Rectal smooth muscle tissue (tissue), 1 donor: Measurements from ENCODE around the gene CAMK1D.

Experiments
- H3K27ac ChIP-seq: one replicate; pipeline ENCODE4 v1.7.0; 2013; ENCODE audit warnings: low read depth, low read length, inconsistent platforms
- H3K27me3 ChIP-seq: one replicate; pipeline ENCODE4 v1.7.0; 2013; ENCODE audit warnings: low read length; ENCODE audit not compliant: control insufficient read depth, insufficient read depth
- H3K36me3 ChIP-seq: one replicate; pipeline ENCODE4 v1.7.0; 2013; ENCODE audit warnings: low read length; ENCODE audit not compliant: control insufficient read depth, insufficient read depth
- H3K4me1 ChIP-seq: one replicate; pipeline ENCODE4 v1.7.0; 2013; ENCODE audit warnings: low read length; ENCODE audit not compliant: control insufficient read depth, insufficient read depth
- H3K4me3 ChIP-seq: one replicate; pipeline ENCODE4 v1.7.0; 2013; ENCODE audit warnings: low read length
- H3K9ac ChIP-seq: one replicate; pipeline ENCODE4 v1.7.0; 2013; ENCODE audit warnings: low read length

Gene CAMK1D

GRCh38 chr10:12502526-12503274 lies 153.4 kb downstream of the CAMK1D start:
- Histone ChIP-seq H3K36me3 (no peaks in the 10 kb centered on the region), H3K27ac (no peak overlapping the region), H3K9ac (no peak overlapping the region), H3K4me1 (peaks cover 5% of the 10 kb centered on the region), H3K27me3 (no peaks in the 10 kb centered on the region), H3K4me3 (no peak overlapping the region)

- Histone ChIP-seq H3K4me3 (no peak overlapping the region), H3K9ac (no peak overlapping the region), H3K36me3 (no peaks in the 10 kb centered on the region), H3K27ac (no peak overlapping the region), H3K27me3 (no peaks in the 10 kb centered on the region), H3K4me1 (peaks cover 5% of the 10 kb centered on the region)
These were observed 154.0 kb downstream of the CAMK1D start for GRCh38 chr10:12503311-12503710.

- Histone ChIP-seq H3K9ac (no peak overlapping the region), H3K4me3 (no peak overlapping the region), H3K4me1 (peaks cover 5% of the 10 kb centered on the region), H3K27ac (no peak overlapping the region), H3K36me3 (no peaks in the 10 kb centered on the region), H3K27me3 (no peaks in the 10 kb centered on the region)
These were observed 154.8 kb downstream of the CAMK1D start for GRCh38 chr10:12504176-12504575.

- Histone ChIP-seq H3K4me1 (peaks cover 2% of the 10 kb centered on the region), H3K4me3 (no peak overlapping the region), H3K36me3 (no peaks in the 10 kb centered on the region), H3K9ac (no peak overlapping the region), H3K27ac (no peak overlapping the region), H3K27me3 (no peaks in the 10 kb centered on the region)
These were observed 155.3 kb downstream of the CAMK1D start for GRCh38 chr10:12504628-12505027.

GRCh38 chr10:12505683-12506082 lies 156.3 kb downstream of the CAMK1D start:
- Histone ChIP-seq H3K27me3 (no peaks in the 10 kb centered on the region), H3K4me3 (no peak overlapping the region), H3K27ac (no peak overlapping the region), H3K4me1 (no peaks in the 10 kb centered on the region), H3K36me3 (no peaks in the 10 kb centered on the region), H3K9ac (no peak overlapping the region)

- no peaks in the 10 kb centered on the region for H3K4me1 ChIP-seq
- no peaks in the 10 kb centered on the region for H3K27me3 ChIP-seq
- no peak overlapping the region for H3K27ac ChIP-seq
- H3K4me3 ChIP-seq, result no peak overlapping the region
- no peak overlapping the region for H3K9ac ChIP-seq
- no peaks in the 10 kb centered on the region for H3K36me3 ChIP-seq
These were observed 158.0 kb downstream of the CAMK1D start for GRCh38 chr10:12507165-12507850.

GRCh38 chr10:12508165-12508564 lies 158.8 kb downstream of the CAMK1D start:
- Histone ChIP-seq H3K9ac (no peak overlapping the region), H3K36me3 (no peaks in the 10 kb centered on the region), H3K4me3 (no peak overlapping the region), H3K4me1 (no peaks in the 10 kb centered on the region), H3K27me3 (no peaks in the 10 kb centered on the region), H3K27ac (no peak overlapping the region)

GRCh38 chr10:12509016-12509793 lies 159.9 kb downstream of the CAMK1D start:
- Histone ChIP-seq H3K4me3 (no peak overlapping the region), H3K27ac (no peak overlapping the region), H3K27me3 (no peaks in the 10 kb centered on the region)

GRCh38 chr10:12509794-12510100 lies 160.4 kb downstream of the CAMK1D start:
- H3K9ac ChIP-seq, result no peak overlapping the region
- no peak overlapping the region for H3K27ac ChIP-seq
- no peaks in the 10 kb centered on the region for H3K27me3 ChIP-seq
- no peaks in the 10 kb centered on the region for H3K36me3 ChIP-seq
- no peak overlapping the region for H3K4me3 ChIP-seq
- no peaks in the 10 kb centered on the region for H3K4me1 ChIP-seq

More at GRCh38 chr10:12509016-12509793, 159.9 kb downstream of the CAMK1D start:
- H3K4me1 ChIP-seq, result no peaks in the 10 kb centered on the region
- no peaks in the 10 kb centered on the region for H3K36me3 ChIP-seq
- H3K9ac ChIP-seq, result no peak overlapping the region

GRCh38 chr10:12510501-12510941 lies 161.2 kb downstream of the CAMK1D start:
- no peak overlapping the region for H3K4me3 ChIP-seq

GRCh38 chr10:12510984-12511383 lies 161.6 kb downstream of the CAMK1D start:
- H3K9ac ChIP-seq, result no peak overlapping the region
- no peaks in the 10 kb centered on the region for H3K36me3 ChIP-seq
- no peak overlapping the region for H3K27ac ChIP-seq
- no peak overlapping the region for H3K4me3 ChIP-seq
- no peaks in the 10 kb centered on the region for H3K27me3 ChIP-seq
- no peaks in the 10 kb centered on the region for H3K4me1 ChIP-seq

More at GRCh38 chr10:12510501-12510941, 161.2 kb downstream of the CAMK1D start:
- no peak overlapping the region for H3K9ac ChIP-seq
- no peaks in the 10 kb centered on the region for H3K36me3 ChIP-seq
- H3K4me1 ChIP-seq, result no peaks in the 10 kb centered on the region
- H3K27ac ChIP-seq, result no peak overlapping the region
- H3K27me3 ChIP-seq, result no peaks in the 10 kb centered on the region

- Histone ChIP-seq H3K27me3 (no peaks in the 10 kb centered on the region), H3K27ac (no peak overlapping the region), H3K36me3 (no peaks in the 10 kb centered on the region), H3K9ac (no peak overlapping the region), H3K4me1 (no peaks in the 10 kb centered on the region), H3K4me3 (no peak overlapping the region)
These were observed 162.3 kb downstream of the CAMK1D start for GRCh38 chr10:12511651-12512050.
